ELF-1 (cell line): ENCODE data around the gene TFEB.
"Not testable (repeated sequence)": the region's sequence is repeated elsewhere in the genome, so short reads cannot be mapped to it uniquely, and the experiment has no call there.

Source experiments
- DNase-seq: peaks from one replicate; pipeline ENCODE4 v3.0.0-alpha.2; 2016; ENCODE audit warnings: low read depth, low spot score

The TFEB gene

GRCh38 chr6:41766043-41766664, 30.7 kb upstream of the TFEB start:
- not testable (repeated sequence) for DNase-seq

DNA sequence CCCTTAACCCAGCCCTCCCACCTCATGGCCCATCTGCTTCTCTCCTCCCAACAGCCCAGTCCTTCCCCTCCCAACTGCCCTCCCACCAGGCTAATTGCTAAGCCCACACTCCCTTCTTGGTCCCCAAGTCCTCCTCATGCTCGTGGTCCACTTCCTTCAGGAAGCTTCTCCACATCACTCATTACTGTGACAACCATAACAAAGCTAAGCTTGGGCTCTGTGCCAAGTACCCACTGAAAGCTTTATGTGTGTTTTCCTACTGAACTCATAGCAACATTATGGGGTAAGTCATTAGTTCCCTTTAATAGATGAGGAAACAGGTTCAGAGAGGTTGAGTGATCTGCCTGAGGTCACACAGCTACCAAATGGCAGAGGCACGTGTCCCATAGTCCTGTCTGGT, 28.1 kb upstream of the TFEB start:
- DNase-seq, result no peak

DNA sequence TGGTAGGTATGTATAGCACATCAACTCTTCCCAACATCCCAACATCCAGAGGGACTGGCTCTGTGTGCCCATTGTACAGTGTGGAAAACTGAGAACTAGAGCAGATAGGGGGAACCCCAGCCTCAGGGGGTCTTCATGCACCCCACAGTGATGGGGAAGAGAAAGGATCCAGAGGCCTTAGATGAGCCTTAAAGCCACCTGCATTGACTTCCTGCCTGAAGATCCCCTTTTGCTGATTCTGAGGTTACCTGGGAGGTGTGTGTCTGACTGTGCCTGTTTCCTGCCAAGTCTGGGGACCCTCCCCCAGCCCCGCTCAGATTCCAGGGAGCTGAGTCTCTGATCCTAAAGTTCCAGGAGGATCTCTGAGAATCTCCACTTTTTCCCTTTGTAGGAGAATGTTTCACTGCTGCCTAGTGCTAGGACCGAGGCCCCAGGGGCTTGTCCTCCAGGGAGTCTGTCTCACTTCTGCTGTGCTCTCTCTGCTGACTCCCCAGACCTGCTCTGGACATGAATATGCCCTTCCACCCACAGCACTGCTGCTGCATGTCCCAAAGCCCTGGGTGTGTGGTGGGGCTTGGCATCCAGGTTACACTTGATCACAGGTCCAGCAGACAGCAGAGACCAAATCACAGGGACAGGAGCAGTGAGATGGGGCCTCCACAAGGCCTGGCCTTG, 24.6 kb upstream of the TFEB start:
- DNase-seq, result no peak

GRCh38 chr6:41759106-41759904, 23.9 kb upstream of the TFEB start:
- no peak for DNase-seq

DNA sequence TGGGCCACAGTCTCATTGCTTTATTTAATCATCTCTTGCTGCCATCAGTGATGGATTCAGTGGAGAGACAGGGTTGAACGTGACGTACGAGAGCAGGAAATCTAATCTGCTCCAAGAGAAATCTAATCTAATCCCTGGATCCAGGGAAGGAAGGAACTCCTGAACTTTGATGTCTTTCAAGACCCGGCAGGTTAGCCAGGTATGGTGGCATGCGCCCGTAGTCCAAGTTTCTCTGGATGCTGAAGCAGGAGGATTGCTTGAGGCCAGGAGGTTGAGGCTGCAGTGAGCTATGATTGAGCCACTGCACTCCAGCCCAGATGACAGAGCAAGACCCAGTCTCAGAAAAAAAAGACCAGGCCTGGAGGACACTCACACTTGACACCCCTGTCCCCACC, 23.2 kb upstream of the TFEB start:
- DNase-seq, result no peak

GRCh38 chr6:41757931-41758640, 22.7 kb upstream of the TFEB start:
- DNase-seq, result no peak

DNA sequence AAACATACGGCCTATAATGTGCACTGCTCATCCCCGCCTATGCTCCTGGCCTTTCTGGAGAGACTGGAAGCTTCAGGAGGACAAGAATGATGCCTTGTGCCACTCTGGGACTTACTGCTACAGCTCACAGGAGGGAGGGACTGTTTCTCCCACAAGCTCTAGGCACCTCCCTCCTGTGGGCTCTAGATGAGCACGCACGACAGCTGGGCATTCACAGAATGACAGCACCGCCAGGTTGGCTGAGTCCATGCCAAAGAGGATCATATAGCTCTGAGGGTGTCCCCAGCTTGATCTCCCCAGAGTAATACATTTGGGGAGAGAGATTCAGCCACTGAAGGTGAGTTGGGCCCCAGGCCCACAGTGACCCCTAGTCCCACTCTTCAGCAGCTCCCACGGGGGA, 21.9 kb upstream of the TFEB start:
- DNase-seq, result no peak

GRCh38 chr6:41756354-41756753, 20.9 kb upstream of the TFEB start:
- DNase-seq, result no peak

DNA sequence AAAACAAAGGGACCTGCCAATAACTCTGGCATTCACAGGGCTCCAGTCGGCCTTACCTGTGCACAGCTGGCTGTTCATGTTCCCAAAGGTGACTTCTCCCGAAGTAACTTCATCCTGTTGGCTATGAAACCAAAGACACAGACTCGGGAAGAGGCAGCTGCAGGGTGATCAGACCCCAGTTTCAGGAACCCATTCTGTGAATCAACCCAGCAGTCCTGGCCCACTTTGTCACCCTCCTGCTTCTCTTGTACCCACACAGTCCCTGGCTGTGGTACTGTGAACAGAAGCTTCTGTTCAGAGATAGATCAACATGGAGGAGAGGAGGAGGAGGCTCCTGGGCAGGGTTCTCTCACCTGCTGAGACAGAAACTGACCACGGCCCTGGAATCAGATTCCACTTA, 20.5 kb upstream of the TFEB start:
- DNase-seq, result no peak

GRCh38 chr6:41750374-41750773, 15.0 kb upstream of the TFEB start:
- DNase-seq, result no peak

DNA sequence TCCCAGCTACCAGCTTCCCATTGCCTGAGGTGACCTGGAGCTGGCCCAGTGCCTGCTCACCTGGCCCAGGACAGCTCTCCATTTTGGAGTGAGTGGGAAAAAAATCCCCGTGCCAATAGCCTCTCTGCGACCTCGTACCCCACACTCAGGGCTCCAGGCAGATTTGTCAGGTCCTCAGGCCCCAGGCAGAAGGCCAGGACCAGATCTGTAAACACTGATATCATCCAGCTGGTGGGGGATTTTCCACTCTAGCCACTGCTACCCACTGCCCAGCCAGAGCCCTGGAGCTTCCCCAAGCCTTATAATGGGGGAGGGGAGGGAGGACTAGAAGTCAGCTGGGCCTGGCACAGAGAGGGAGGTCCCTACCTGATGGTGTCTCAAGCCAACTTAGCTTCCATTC, 13.1 kb upstream of the TFEB start:
- DNase-seq, result no peak

GRCh38 chr6:41748102-41748477, 12.7 kb upstream of the TFEB start:
- DNase-seq, result no peak

DNA sequence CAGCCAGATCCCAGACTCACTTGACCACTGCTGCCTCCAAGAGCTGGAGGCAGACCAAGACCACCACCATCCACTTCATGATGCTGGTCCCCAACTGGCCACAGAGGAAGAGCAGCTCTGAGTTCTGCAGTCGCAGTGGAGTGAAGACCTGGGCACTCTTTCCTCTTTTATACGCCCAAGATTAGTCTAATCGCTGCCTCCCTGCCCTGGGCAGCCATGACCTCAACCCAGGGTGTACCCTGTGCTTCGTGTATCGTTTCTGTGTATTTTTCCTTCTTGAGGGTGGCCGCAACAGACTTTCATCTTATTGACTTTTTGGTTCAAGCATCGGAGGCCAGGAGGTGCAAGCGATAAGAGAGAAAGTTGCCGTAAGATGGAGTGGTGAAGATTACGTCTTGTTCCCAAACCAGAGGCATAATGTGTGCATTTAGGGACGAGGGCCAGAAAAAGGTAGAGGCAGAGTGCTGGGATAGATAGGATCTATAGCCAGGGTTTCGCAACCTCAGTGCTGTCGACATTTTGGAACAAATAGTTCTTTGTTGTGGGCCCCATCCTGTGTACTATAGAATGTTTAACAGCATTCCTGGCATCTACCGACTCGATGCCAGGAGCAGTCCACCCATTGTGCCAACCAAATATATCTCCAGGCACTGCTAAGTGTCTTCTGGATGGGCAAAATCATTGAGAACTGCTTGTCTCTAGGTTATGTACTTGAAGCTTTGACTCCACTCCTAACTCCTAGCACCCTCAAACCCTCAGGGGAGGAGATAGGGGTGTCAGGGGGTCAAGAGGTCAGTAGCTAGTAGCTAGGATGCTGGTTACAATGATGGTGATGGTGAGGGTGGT, 12.1 kb upstream of the TFEB start, which contains the start of gene PGC:
TSS of gene PGC (minus strand) at position 142 of the 846 bp plus-strand sequence. CDS start at position 79, 63 bp downstream.
- DNase-seq, result no peak

DNA sequence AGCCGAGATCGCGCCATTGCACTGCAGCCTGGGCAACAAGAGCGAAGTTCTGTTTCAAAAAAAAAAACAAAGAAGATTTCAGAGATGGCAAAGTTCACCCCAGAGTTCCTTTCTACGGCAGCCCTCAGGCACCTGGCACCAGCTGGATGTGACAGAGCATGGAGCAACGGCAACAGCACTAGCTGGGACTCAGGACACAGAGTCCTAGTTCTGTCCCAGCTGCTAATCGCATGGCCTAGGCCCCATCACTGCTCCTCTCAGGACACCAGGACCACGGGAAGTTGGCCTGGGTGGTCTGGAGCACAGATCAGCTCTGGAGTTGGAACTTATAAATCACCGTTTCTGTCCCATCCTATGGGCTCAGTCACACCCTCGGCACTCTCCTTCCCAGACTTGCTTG, 10.7 kb upstream of the TFEB start:
- no peak for DNase-seq

GRCh38 chr6:41744236-41744787, 8.9 kb upstream of the TFEB start:
- DNase-seq, result no peak

GRCh38 chr6:41743406-41744235, 8.2 kb upstream of the TFEB start:
- DNase-seq, result no peak

DNA sequence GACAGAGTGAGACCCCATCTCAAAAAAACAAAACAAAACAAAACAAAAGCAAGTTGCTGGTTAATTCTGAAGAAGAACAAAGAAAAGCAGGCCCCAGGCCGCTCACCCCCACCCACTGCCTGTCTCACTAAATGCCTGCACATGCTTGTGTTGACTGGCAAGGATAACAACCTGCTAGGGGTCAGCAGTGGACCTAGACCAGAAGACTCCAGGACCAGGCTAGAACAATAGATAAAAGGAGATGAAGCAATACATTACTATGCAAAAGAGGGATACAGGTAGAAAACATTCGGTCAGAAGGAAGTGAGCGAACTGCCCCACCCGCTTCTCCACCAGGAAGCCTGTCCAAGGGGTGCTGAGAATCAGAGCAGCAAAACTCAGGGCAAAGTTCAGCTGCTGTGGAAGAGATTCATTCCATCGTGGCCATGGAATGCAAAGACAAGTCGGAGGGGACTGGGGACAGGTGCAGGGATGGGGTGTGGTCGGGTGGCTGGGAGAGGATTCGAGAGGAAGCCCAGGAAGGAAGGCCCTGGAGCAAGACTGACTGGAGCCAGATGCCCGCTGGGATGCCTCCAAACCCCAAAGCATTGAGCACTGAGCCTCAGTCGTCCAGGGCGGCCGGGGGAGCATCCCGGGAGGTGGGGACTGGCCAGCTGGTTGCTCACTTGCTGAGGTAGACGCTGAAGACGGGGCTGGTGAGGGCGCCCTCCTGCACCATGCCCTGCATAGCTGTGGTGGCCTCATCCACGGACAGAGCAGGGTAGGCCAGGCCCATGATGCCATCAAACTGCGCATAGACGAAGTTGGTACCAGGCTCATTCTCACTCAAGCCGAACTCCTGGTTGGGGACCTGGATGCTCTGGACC, 6.5 kb upstream of the TFEB start:
- DNase-seq, result peak; percentile 57

- no peak for DNase-seq
Observed at GRCh38 chr6:41740366-41741162, 5.2 kb upstream of the TFEB start.
